Hepatocyte (in vitro differentiated cells): ENCODE measurements around the gene ACIN1. TPM values are rescaled to one million over a fixed set of nuclear protein-coding genes. Genes with fewer than 3 reads are reported as not detected.

ENCODE experiments used
- DNase-seq: peaks from one replicate; pipeline ENCODE4 v3.0.0-alpha.2; 2016; ENCODE audit warnings: low spot score
- H2AFZ ChIP-seq: fragments of 200-600 bp; sonication (generic); 2 replicates; pipeline ENCODE4 v1.6.0; 2016; ENCODE audit warnings: antibody characterized with exemption, mild to moderate bottlenecking
- H3K27ac ChIP-seq: fragments of 200-600 bp; sonication (generic); 2 replicates; pipeline ENCODE4 v1.5.1; 2016; ENCODE audit warnings: mild to moderate bottlenecking
- H3K27me3 ChIP-seq: fragments of 200-600 bp; sonication (generic); 2 replicates; pipeline ENCODE4 v1.6.1; 2016
- H3K36me3 ChIP-seq: fragments of 200-600 bp; sonication (generic); replicated peaks from 2 replicates; pipeline ENCODE4 v1.5.1; 2016; ENCODE audit warnings: low read depth; ENCODE audit not compliant: insufficient read depth
- H3K4me1 ChIP-seq: fragments of 200-600 bp; sonication (generic); 2 replicates; pipeline ENCODE4 v1.5.1; 2016; ENCODE audit warnings: mild to moderate bottlenecking, moderate library complexity; ENCODE audit not compliant: insufficient read depth
- H3K4me2 ChIP-seq: fragments of 200-600 bp; sonication (generic); 2 replicates; pipeline ENCODE4 v1.6.0; 2016
- H3K4me3 ChIP-seq: fragments of 200-600 bp; sonication (generic); 2 replicates; pipeline ENCODE4 v1.5.1; 2016; ENCODE audit warnings: mild to moderate bottlenecking
- H3K79me2 ChIP-seq: fragments of 200-600 bp; sonication (generic); 2 replicates; pipeline ENCODE4 v1.6.0; 2017; ENCODE audit warnings: mild to moderate bottlenecking
- H3K9me2 ChIP-seq: fragments of 200-600 bp; sonication (generic); replicated peaks from 2 replicates; pipeline ENCODE4 v1.6.0; 2017; ENCODE audit warnings: mild to moderate bottlenecking; ENCODE audit not compliant: insufficient read depth
- H3K9me3 ChIP-seq: fragments of 200-600 bp; sonication (generic); 2 replicates; pipeline ENCODE4 v1.5.1; 2016; ENCODE audit warnings: low read depth, mild to moderate bottlenecking
- H4K20me1 ChIP-seq: fragments of 200-600 bp; sonication (generic); 2 replicates; pipeline ENCODE4 v1.6.0; 2016; ENCODE audit warnings: mild to moderate bottlenecking; ENCODE audit not compliant: insufficient read depth, poor library complexity, severe bottlenecking
- EZH2 ChIP-seq: fragments of 200-600 bp; sonication (generic); IDR thresholded peaks from 2 replicates; pipeline ENCODE4 v1.6.1; 2016; ENCODE audit warnings: antibody characterized with exemption, mild to moderate bottlenecking, borderline replicate concordance
- EZH2phosphoT487 ChIP-seq: fragments of 200-600 bp; sonication (generic); IDR thresholded peaks from one replicate; pipeline ENCODE4 v1.6.1; 2018; ENCODE audit warnings: antibody characterized with exemption, mild to moderate bottlenecking, low read depth, moderate library complexity; ENCODE audit not compliant: unreplicated experiment, severe bottlenecking
- WGBS: methylation state at CpG from one replicate; pipeline ENCODE4 v1.1.6; 2016; ENCODE audit warnings: low lambda C conversion rate; ENCODE audit errors: missing lambda C conversion rate; 5-methylcytosine and 5-hydroxymethylcytosine counted together
- polyA plus RNA-seq: library from polyadenylated mRNA; unstranded; fragments of >200 nt; fragmentation: Nextera tagmentation; extraction: Ambion mirVana; gene quantifications from 2 replicates; pipeline ENCODE4 v1.2.1, GENCODE V29; 2016
- total RNA-seq: library from RNA; depleted of rRNA; stranded (reverse); fragments of >200 nt; gene quantifications from 2 replicates; pipeline ENCODE4 v1.2.3, GENCODE V29; 2014
- TF ChIP-seq, protein P1 (sequence below): fragments of 200-600 bp; sonication (generic); IDR thresholded peaks from 2 replicates; pipeline ENCODE4 v1.5.1; 2016; ENCODE audit warnings: antibody characterized with exemption, mild to moderate bottlenecking; ENCODE audit not compliant: poor library complexity

The ACIN1 gene
- total and polyA plus RNA-seq, 2 experiments from 2014 or later: 44.3 to 108 TPM

DNA sequence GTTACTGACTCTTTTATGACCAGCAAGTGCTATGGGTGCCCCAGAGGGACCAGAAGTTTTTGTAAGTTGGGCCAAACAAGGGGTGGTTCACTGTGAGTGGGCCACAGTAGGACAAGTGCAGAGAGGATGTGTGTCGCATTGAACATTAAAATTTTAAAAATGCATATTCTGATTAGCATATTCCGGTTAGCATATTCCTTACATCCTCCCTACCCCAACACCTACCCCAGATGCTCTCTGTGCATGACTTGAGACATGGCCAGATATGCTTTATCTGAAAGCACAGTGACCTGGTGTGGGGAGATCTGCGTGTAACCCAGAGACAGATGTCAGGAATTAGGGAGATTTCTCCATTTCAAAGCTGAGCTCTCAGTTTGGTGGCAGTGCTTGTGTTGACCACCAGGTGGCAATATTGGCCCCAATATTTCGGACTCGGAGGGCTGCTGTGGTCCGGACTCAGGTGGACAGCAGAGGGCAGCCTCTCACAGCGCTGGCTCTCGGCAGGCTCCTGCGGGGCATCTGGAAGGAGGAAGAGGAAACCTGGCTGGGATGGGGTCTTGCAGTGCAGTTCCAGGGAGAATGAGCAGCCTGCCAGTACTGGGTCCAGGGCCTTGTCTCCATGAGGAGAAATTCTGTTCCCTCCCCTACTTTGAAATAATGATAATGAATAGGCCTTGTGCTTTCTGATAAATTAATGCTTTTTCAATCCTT is 25.8 kb upstream of the ACIN1 start:
- peak overlapping the region; percentile 23 for H3K4me2 ChIP-seq
- 20% methylated on average over 9 of the region's 9 CpGs for WGBS
- TF ChIP-seq, protein P1, sequence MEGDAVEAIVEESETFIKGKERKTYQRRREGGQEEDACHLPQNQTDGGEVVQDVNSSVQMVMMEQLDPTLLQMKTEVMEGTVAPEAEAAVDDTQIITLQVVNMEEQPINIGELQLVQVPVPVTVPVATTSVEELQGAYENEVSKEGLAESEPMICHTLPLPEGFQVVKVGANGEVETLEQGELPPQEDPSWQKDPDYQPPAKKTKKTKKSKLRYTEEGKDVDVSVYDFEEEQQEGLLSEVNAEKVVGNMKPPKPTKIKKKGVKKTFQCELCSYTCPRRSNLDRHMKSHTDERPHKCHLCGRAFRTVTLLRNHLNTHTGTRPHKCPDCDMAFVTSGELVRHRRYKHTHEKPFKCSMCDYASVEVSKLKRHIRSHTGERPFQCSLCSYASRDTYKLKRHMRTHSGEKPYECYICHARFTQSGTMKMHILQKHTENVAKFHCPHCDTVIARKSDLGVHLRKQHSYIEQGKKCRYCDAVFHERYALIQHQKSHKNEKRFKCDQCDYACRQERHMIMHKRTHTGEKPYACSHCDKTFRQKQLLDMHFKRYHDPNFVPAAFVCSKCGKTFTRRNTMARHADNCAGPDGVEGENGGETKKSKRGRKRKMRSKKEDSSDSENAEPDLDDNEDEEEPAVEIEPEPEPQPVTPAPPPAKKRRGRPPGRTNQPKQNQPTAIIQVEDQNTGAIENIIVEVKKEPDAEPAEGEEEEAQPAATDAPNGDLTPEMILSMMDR: peak; percentile 100
- TF ChIP-seq EZH2phosphoT487: no peak
- H3K79me2 ChIP-seq: no peaks in the 10 kb centered on the region
- H3K4me1 ChIP-seq: peaks cover 10% of the 10 kb centered on the region
- H3K27ac ChIP-seq: peak overlapping the region; percentile 78
- H2AFZ ChIP-seq: no peak overlapping the region
- no peaks in the 10 kb centered on the region for H3K36me3 ChIP-seq
- no peaks in the 10 kb centered on the region for H3K27me3 ChIP-seq
- no peaks in the 10 kb centered on the region for H3K9me2 ChIP-seq
- H4K20me1 ChIP-seq: no peaks in the 10 kb centered on the region
- peak; percentile 95 for DNase-seq
- no peak overlapping the region for H3K4me3 ChIP-seq
- no peaks in the 10 kb centered on the region for H3K9me3 ChIP-seq

DNA sequence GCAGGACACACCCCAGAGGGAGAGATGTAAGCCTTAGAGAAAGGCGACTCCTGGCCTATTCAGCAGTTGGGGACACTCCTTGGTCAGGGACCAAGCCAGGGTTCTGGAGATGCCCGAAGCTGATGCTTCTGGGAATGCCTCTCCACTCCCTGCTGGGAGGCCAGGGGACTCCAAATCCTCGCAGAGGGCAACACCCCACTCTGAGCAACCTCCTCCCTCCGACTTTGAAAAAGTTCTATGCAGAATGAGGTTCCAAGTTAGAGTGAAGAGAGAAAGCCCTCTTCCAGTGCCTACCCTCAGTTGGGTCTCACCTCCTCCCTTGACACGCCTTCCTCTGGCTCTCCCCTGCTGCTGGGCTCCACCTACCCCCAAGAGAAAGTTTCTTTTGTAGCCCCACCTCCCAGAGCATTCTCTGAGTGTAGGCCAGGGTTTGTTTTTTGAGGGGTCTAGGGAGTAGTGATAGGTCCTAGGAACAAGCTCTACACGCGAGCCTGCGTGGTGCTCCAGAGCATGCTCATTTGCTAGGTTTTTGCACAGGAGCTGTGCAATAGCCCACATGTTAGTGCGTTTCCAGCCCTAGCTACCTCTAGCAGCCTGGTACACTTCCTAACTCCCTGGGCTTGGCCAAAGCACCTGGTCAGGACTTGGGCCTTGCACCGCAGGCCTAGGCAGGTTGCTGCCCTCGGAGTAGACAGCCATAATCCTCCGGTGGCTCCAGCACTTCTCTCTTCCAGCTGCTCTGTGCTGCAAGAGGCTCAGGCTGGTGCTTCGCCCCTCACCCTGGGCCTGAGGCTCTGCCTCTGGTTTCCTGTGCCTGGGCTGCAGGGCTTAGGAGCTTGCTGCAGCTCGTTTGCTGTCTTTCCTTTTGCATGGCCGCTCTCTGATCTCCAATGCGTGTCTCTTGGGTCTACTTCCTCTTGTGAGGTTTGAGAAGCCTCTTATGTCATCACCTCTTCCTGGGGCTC is 24.7 kb upstream of the ACIN1 start:
- no peaks in the 10 kb centered on the region for H3K36me3 ChIP-seq
- H3K4me1 ChIP-seq: peaks cover 10% of the 10 kb centered on the region
- no peaks in the 10 kb centered on the region for H4K20me1 ChIP-seq
- H3K9me3 ChIP-seq: no peaks in the 10 kb centered on the region
- no peak overlapping the region for H3K4me3 ChIP-seq
- no peaks in the 10 kb centered on the region for H3K27me3 ChIP-seq
- no peak overlapping the region for H2AFZ ChIP-seq
- TF ChIP-seq EZH2: no peak
- TF ChIP-seq, protein P1: no peak
- no peak for TF ChIP-seq EZH2phosphoT487
- 79% methylated on average over 16 of the region's 16 CpGs for WGBS
- DNase-seq: no peak
- no peak overlapping the region for H3K4me2 ChIP-seq
- H3K79me2 ChIP-seq: no peaks in the 10 kb centered on the region
- no peaks in the 10 kb centered on the region for H3K9me2 ChIP-seq
- no peak overlapping the region for H3K27ac ChIP-seq

DNA sequence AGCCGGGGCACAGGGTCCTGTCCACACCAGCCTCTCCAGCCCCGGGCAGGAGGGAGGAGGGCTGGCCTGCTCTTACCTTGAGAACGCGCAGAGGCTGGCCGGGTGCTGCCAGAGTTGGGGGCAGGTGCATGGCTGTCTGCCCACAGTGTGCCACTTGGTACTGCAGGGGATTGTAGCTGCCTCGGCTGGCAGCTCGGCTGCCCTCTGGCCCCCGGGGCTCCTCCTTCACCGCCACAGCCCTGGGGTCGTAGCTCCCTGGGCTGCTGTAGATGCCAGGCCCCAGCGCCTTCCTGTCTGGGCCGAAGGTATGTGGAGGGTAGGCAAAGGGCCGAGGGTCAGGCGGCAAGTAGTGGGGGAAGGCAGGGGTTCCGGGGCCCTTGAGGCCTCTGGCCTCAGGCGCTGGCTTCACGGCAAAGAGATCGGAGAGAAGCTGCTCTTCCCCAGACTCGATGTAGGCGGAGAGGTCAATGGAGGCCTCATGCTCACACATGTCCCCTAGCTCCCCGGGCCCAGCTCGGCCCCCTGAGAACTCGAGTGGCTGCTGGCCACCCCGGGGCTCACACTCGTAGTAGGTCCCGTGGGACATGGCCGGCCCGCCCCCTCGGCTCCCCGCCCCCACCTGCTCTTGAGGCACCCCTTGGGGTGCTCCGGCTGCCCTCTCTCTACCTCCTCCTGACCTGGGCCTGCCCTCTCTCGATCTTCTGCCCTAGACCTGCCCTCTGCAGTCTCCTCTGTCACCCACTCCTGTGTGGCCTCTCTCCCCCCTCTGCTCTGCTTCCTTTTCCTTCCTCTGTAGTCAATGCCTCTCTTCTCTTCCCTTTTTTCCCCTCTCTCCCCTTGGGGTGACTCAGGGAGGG is 23.8 kb upstream of the ACIN1 start, which contains the start of gene CEBPE:
CEBPE (minus strand) TSS at position 750 of the 857 bp plus-strand sequence; CDS start at position 586, 164 bp downstream.
- Histone ChIP-seq H3K27me3 (no peaks in the 10 kb centered on the region), H3K79me2 (no peaks in the 10 kb centered on the region), H3K4me1 (peaks cover 8% of the 10 kb centered on the region), H3K9me3 (no peaks in the 10 kb centered on the region), H3K9me2 (no peaks in the 10 kb centered on the region), H3K27ac (no peak within 1 kb of the TSS), H2AFZ (no peak within 1 kb of the TSS), H4K20me1 (no peaks in the 10 kb centered on the region), H3K4me3 (no peak within 1 kb of the TSS), H3K36me3 (no peaks in the 10 kb centered on the region), H3K4me2 (no peak within 1 kb of the TSS)
- 94% methylated on average over 18 of the region's 32 CpGs for WGBS
- DNase-seq: no peak
- TF ChIP-seq, protein P1: no peak
- no peak for TF ChIP-seq EZH2
- no peak for TF ChIP-seq EZH2phosphoT487
